GM12878 (cell line): ENCODE measurements around the gene ADGRD1.

ENCODE experiments used
- CTCF ChIP-seq, 3 experiments: IDR thresholded peaks in 2 of 3; conservative IDR thresholded peaks in 1 of 3; 2 replicates each; pipeline ENCODE4 v1.5.1; 2011; ENCODE audit warnings: low read depth in 3 of 3, low read length in 3 of 3, mild to moderate bottlenecking in 3 of 3, control low read depth in 2 of 3, moderate library complexity in 2 of 3, inconsistent platforms in 1 of 3, mixed read lengths in 1 of 3; ENCODE audit not compliant: control insufficient read depth in 2 of 3, insufficient read depth in 1 of 3; ENCODE audit errors: extremely low read depth in 1 of 3
- EP300 ChIP-seq, 2 experiments: fragments of 150-350 bp in 1 of 2; IDR thresholded peaks; 2 replicates each; pipeline ENCODE4 v1.6.1; 2011 to 2012; ENCODE audit warnings: low read depth in 2 of 2, low read length in 2 of 2, borderline replicate concordance in 1 of 2, improper control_type of control experiment in 1 of 2, inconsistent platforms in 1 of 2; ENCODE audit not compliant: control insufficient read depth in 1 of 2
- HCFC1 ChIP-seq: fragments of 150-350 bp; IDR thresholded peaks from 2 replicates; pipeline ENCODE4 v1.6.1; 2014; ENCODE audit warnings: low read length
- NR2F1 ChIP-seq: fragments of 450-650 bp; conservative IDR thresholded peaks from 2 replicates; pipeline ENCODE4 v1.6.1; 2017; ENCODE audit warnings: mild to moderate bottlenecking
- POLR2AphosphoS5 ChIP-seq: IDR thresholded peaks from 2 replicates; pipeline ENCODE4 v1.6.1; 2011; ENCODE audit warnings: mild to moderate bottlenecking, low read length, inconsistent platforms
- YY1 ChIP-seq: IDR thresholded peaks from 2 replicates; pipeline ENCODE4 v1.6.1; 2011; ENCODE audit warnings: low read depth, mild to moderate bottlenecking, low read length

GRCh38 chr12:130988751-130989150 lies 35.0 kb downstream of the ADGRD1 start:
- TF ChIP-seq NR2F1 = no peak
- no peak for TF ChIP-seq CTCF (IDR thresholded peaks at IDR 0.05 in 2 of 3, conservative IDR thresholded peaks at IDR 0.05 in 1 of 3; ENCODE audit: control insufficient read depth in 2 of 3, extremely low read depth in 1 of 3, insufficient read depth in 1 of 3, low read depth in 3 of 3, low read length in 3 of 3)
- no peak for TF ChIP-seq HCFC1
- no peak for TF ChIP-seq POLR2AphosphoS5
- no peak for TF ChIP-seq YY1
- no peak for TF ChIP-seq EP300 (IDR thresholded peaks at IDR 0.05; ENCODE audit: borderline replicate concordance in 1 of 2, control insufficient read depth in 1 of 2, low read depth in 2 of 2, low read length in 2 of 2)
